H1 (cell line): ENCODE results near the gene FFAR2. TPM values are rescaled to one million over a fixed set of nuclear protein-coding genes. Genes with fewer than 3 reads are reported as not detected.

Source experiments
- CTCF ChIA-PET: fragments of 300-600 bp; sonication (Branson Sonifier 250); formaldehyde crosslinking; loops from one replicate; lab custom pipeline; 2021; ENCODE audit not compliant: partially characterized antibody; lab: Charles Lee
- POLR2A ChIA-PET: fragments of 300-600 bp; sonication (Branson Sonifier 250); formaldehyde crosslinking; loops from one replicate; lab custom pipeline; 2021; ENCODE audit warnings: inconsistent platforms; ENCODE audit not compliant: partially characterized antibody; lab: Charles Lee
- DNase-seq, 2 experiments: peaks; one replicate each; pipeline versions ENCODE4 v3.0.0 to v3.0.0-alpha.2; 2010 to 2022; ENCODE audit warnings: low spot score in 2 of 2, low read depth in 1 of 2, mixed read lengths in 1 of 2
- FAIRE-seq: peaks from 2 replicates; lab custom pipeline; 2011; peaks lifted over from hg19 to GRCh38; lab: Jason Lieb, UNC
- H2AFZ ChIP-seq: 2 replicates; pipeline ENCODE4 v1.8.1; 2012; ENCODE audit warnings: low read length, inconsistent platforms
- H2AK5ac ChIP-seq: 2 replicates; pipeline ENCODE4 v1.6.1; 2013; ENCODE audit warnings: low read depth, low read length
- H2BK120ac ChIP-seq: replicated peaks from 2 replicates; pipeline ENCODE3; 2013; ENCODE audit warnings: low read depth, low read length, inconsistent platforms
- H2BK12ac ChIP-seq: 2 replicates; pipeline ENCODE4 v1.6.1; 2013; ENCODE audit warnings: low read depth, low read length
- H2BK15ac ChIP-seq: 2 replicates; pipeline ENCODE4 v1.6.1; 2013; ENCODE audit warnings: low read length
- H2BK20ac ChIP-seq: 2 replicates; pipeline ENCODE4 v1.6.1; 2013; ENCODE audit warnings: low read length
- H2BK5ac ChIP-seq: 2 replicates; pipeline ENCODE4 v1.6.1; 2013; ENCODE audit warnings: low read depth, low read length
- H3K14ac ChIP-seq: 2 replicates; pipeline ENCODE4 v1.6.1; 2013; ENCODE audit warnings: inconsistent platforms; ENCODE audit not compliant: insufficient read length
- H3K18ac ChIP-seq: 2 replicates; pipeline ENCODE4 v1.6.1; 2013; ENCODE audit warnings: low read length; ENCODE audit errors: extremely low read depth
- H3K23ac ChIP-seq: 2 replicates; pipeline ENCODE4 v1.6.1; 2013; ENCODE audit warnings: inconsistent platforms; ENCODE audit not compliant: insufficient read length
- H3K23me2 ChIP-seq: 2 replicates; pipeline ENCODE4 v1.6.1; 2013; ENCODE audit warnings: low read depth, low read length
- H3K27ac ChIP-seq: 2 replicates; pipeline ENCODE4 v1.6.1; 2011; ENCODE audit warnings: low read depth, low read length, inconsistent platforms
- H3K27me3 ChIP-seq, 4 experiments: replicated peaks in 1 of 4; 1 replicate in 1 of 4; 2 replicates in 3 of 4; pipeline versions ENCODE4 v1.6.1 to v1.8.1; 2011 to 2013; ENCODE audit warnings: low read length in 3 of 4, mild to moderate bottlenecking in 3 of 4, inconsistent platforms in 2 of 4, mixed read lengths in 2 of 4, moderate library complexity in 1 of 4; ENCODE audit not compliant: control insufficient read depth in 3 of 4, insufficient read depth in 3 of 4; ENCODE audit errors: extremely low read depth in 1 of 4
- H3K36me3 ChIP-seq, 4 experiments: 2 replicates each; pipeline versions ENCODE4 v1.6.1 to v1.8.1; 2011 to 2013; ENCODE audit warnings: mild to moderate bottlenecking in 4 of 4, low read length in 3 of 4, moderate library complexity in 2 of 4, control low read depth in 1 of 4, inconsistent platforms in 1 of 4; ENCODE audit not compliant: insufficient read depth in 4 of 4, control insufficient read depth in 2 of 4
- H3K4ac ChIP-seq: replicated peaks from 2 replicates; pipeline ENCODE3; 2013; ENCODE audit warnings: low read length, low read depth, mixed read lengths, inconsistent platforms; ENCODE audit not compliant: insufficient read length
- H3K4me1 ChIP-seq, 4 experiments: replicated peaks in 1 of 4; 1 replicate in 1 of 4; 2 replicates in 3 of 4; pipeline versions ENCODE4 v1.6.1 to v1.8.1; 2011 to 2013; ENCODE audit warnings: low read length in 3 of 4, inconsistent platforms in 2 of 4, mixed read lengths in 1 of 4; ENCODE audit not compliant: insufficient read depth in 4 of 4, control insufficient read depth in 3 of 4
- H3K4me2 ChIP-seq, 2 experiments: 2 replicates each; pipeline versions ENCODE4 v1.6.1 to v1.8.1; 2011 to 2013; ENCODE audit warnings: low read depth in 2 of 2, low read length in 2 of 2, control low read depth in 1 of 2, inconsistent platforms in 1 of 2, mild to moderate bottlenecking in 1 of 2; ENCODE audit not compliant: insufficient read depth in 1 of 2
- H3K4me3 ChIP-seq, 4 experiments: fragments of 200-600, 300-600 bp in 1 of 4; sonication (generic), shearing (Covaris generic), sonication (Bioruptor Twin) in 1 of 4; 2 replicates each; pipeline versions ENCODE4 v1.5.1 to v1.8.1; 2011 to 2016; ENCODE audit warnings: low read length in 4 of 4, low read depth in 3 of 4, control low read depth in 2 of 4, inconsistent platforms in 2 of 4, mild to moderate bottlenecking in 2 of 4, mixed read lengths in 1 of 4, moderate library complexity in 1 of 4; ENCODE audit not compliant: insufficient read depth in 2 of 4; ENCODE audit errors: extremely low read depth in 1 of 4
- H3K56ac ChIP-seq: replicated peaks from 2 replicates; pipeline ENCODE3; 2013; ENCODE audit warnings: low read depth, mild to moderate bottlenecking, mixed read lengths, low read length, inconsistent platforms; ENCODE audit not compliant: insufficient read length
- H3K79me1 ChIP-seq: 2 replicates; pipeline ENCODE4 v1.6.1; 2013; ENCODE audit warnings: low read depth, low read length, control low read depth
- H3K79me2 ChIP-seq, 2 experiments: 2 replicates each; pipeline versions ENCODE4 v1.6.1 to v1.8.1; 2012 to 2013; ENCODE audit warnings: low read length in 2 of 2, mild to moderate bottlenecking in 2 of 2, inconsistent platforms in 1 of 2; ENCODE audit not compliant: insufficient read depth in 2 of 2, control insufficient read depth in 1 of 2
- H3K9ac ChIP-seq, 4 experiments: replicated peaks in 1 of 4; 1 replicate in 1 of 4; 2 replicates in 3 of 4; pipeline versions ENCODE4 v1.6.1 to v1.8.1; 2011 to 2013; ENCODE audit warnings: low read depth in 3 of 4, low read length in 3 of 4, control low read depth in 2 of 4, mild to moderate bottlenecking in 2 of 4, moderate library complexity in 2 of 4, inconsistent platforms in 1 of 4; ENCODE audit errors: extremely low read depth in 1 of 4
- H3K9me3 ChIP-seq, 2 experiments: 2 replicates each; pipeline versions ENCODE4 v1.6.1 to v1.8.1; 2012 to 2013; ENCODE audit warnings: mild to moderate bottlenecking in 2 of 2, moderate library complexity in 2 of 2, control low read depth in 1 of 2, inconsistent platforms in 1 of 2, low read depth in 1 of 2, low read length in 1 of 2, mixed read lengths in 1 of 2; ENCODE audit not compliant: insufficient read depth in 2 of 2
- H4K20me1 ChIP-seq, 2 experiments: replicated peaks in 1 of 2; 2 replicates each; pipeline versions ENCODE3 to v1.8.1; 2011 to 2013; ENCODE audit warnings: inconsistent platforms in 2 of 2, low read length in 2 of 2, mild to moderate bottlenecking in 1 of 2; ENCODE audit not compliant: insufficient read depth in 2 of 2, control insufficient read depth in 1 of 2
- H4K5ac ChIP-seq: 2 replicates; pipeline ENCODE4 v1.6.1; 2013; ENCODE audit warnings: low read length, low read depth, mixed read lengths, inconsistent platforms; ENCODE audit not compliant: insufficient read length
- H4K8ac ChIP-seq: 2 replicates; pipeline ENCODE4 v1.8.0; 2013; ENCODE audit warnings: mild to moderate bottlenecking, moderate library complexity, low read length, inconsistent platforms; ENCODE audit not compliant: insufficient read depth; ENCODE audit errors: extremely low read depth
- H4K91ac ChIP-seq: replicated peaks from 2 replicates; pipeline ENCODE3; 2013; ENCODE audit warnings: low read length, mixed read lengths, inconsistent platforms; ENCODE audit not compliant: insufficient read length
- CBX8 ChIP-seq: fragments of 300-800, 300-1000 bp; sonication (generic); IDR thresholded peaks from 2 replicates; pipeline ENCODE4 v1.7.1; 2016; ENCODE audit warnings: low read depth, low read length, borderline replicate concordance
- HDAC6 ChIP-seq: IDR thresholded peaks from one replicate; pipeline ENCODE4 v1.7.1; 2012; ENCODE audit warnings: low read depth, mild to moderate bottlenecking, inconsistent platforms, low read length, moderate library complexity
- JUND ChIP-seq: IDR thresholded peaks from 2 replicates; pipeline ENCODE4 v1.6.1; 2011; ENCODE audit warnings: mild to moderate bottlenecking, improper control_type of control experiment, low read length
- POLR2A ChIP-seq, 2 experiments: IDR thresholded peaks; 1 replicate in 1 of 2; 2 replicates in 1 of 2; pipeline ENCODE4 v1.6.1; 2011; ENCODE audit warnings: low read depth in 2 of 2, low read length in 2 of 2, mild to moderate bottlenecking in 2 of 2; ENCODE audit errors: control extremely low read depth in 1 of 2
- SIRT6 ChIP-seq: IDR thresholded peaks from one replicate; pipeline ENCODE4 v1.7.1; 2012; ENCODE audit warnings: low read length, inconsistent platforms
- SP1 ChIP-seq: IDR thresholded peaks from 2 replicates; pipeline ENCODE4 v1.6.1; 2011; ENCODE audit warnings: low read depth, low read length
- ZNF274 ChIP-seq: IDR thresholded peaks from 2 replicates; pipeline ENCODE4 v1.7.0; 2012; ENCODE audit warnings: low read length, borderline replicate concordance; ENCODE audit errors: extremely low read depth
- WGBS, 2 experiments: shearing (Covaris generic) in 1 of 2; methylation state at CpG; one replicate each; pipeline versions ENCODE4 v1.1.6 to v1.1.7; 2013 to 2015; ENCODE audit warnings: low lambda C conversion rate in 2 of 2, mixed read lengths in 2 of 2, inconsistent platforms in 1 of 2, low coverage in 1 of 2, missing lambda C conversion rate in 1 of 2; ENCODE audit not compliant: insufficient replicate concordance in 2 of 2, insufficient coverage in 1 of 2, insufficient read length in 1 of 2; ENCODE audit errors: extremely low coverage in 1 of 2, missing lambda C conversion rate in 1 of 2; 5-methylcytosine and 5-hydroxymethylcytosine counted together
- polyA plus RNA-seq, 7 experiments: library from polyadenylated mRNA; depleted of rRNA in 3 of 7; stranded (reverse) in 5 of 7; unstranded in 2 of 7; fragments of >200 nt in 5 of 7; fragments of 200-250 nt in 2 of 7; gene quantifications; 1 replicate in 5 of 7; 2 replicates in 1 of 7; 4 replicates in 1 of 7; pipeline versions ENCODE4 v1.2.1 to v1.2.3, GENCODE V29; 2011 to 2013; ENCODE audit warnings: missing spikeins in 2 of 7, mixed read lengths in 2 of 7
- total RNA-seq: library from RNA; stranded (reverse); fragmentation: NEBNext Ultra II Directional; extraction: Animal tissue kit (Norgen Biotek cat#: 25700); gene quantifications from 2 replicates; pipeline ENCODE4 v1.2.1, GENCODE V29; 2021

Gene FFAR2
- total and polyA plus RNA-seq, 2 of the 8 experiments (the other 6 are each of a cell fraction or from before 2014, with no cell fraction given), result not detected

DNA sequence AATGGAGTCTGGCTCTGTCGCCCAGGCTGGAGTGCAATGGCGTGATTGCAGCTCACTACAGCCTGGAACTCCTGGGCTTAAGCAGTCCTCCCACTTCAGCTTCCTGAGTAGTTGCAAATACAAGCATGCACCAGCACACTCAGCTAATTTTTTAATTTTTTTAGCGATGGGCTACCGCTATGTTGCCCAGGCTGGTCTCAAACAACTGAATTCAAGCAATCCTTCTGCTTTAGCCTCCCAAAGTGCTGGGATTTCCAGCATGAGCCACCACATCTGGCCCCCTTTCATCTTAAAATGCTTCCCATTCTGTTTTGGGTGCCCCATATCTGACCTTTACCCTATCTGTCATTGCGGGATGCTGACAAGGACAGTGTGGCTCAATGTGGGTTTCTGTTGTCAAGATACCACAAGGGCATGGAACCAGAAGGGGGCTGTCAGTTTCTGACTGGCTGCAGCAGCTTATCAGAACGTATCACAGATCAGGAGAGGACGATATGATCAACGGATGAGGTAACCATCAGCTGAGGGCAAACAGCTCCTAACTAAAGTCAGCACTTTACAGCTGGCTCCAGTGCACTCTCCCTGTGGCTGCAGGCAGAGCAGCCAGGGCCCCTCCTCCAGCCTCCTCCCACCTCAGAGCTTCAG, 44.8 kb upstream of the FFAR2 start:
- no peak overlapping the region for H2BK20ac ChIP-seq
- no peak overlapping the region for H3K4me3 ChIP-seq
- H2BK15ac ChIP-seq, result no peak overlapping the region
- H2BK120ac ChIP-seq, result no peak overlapping the region
- no peaks in the 10 kb centered on the region; a peak in 1 of 7 replicates for H3K27me3 ChIP-seq
- no peaks in the 10 kb centered on the region for H3K4me1 ChIP-seq
- no peak overlapping the region for H3K27ac ChIP-seq
- H3K36me3 ChIP-seq, result no peaks in the 10 kb centered on the region
- no peak overlapping the region for H3K14ac ChIP-seq
- no peak for DNase-seq
- no peaks in the 10 kb centered on the region for H3K79me2 ChIP-seq
- H4K20me1 ChIP-seq, result no peaks in the 10 kb centered on the region
- no peaks in the 10 kb centered on the region for H3K23me2 ChIP-seq
- H3K23ac ChIP-seq, result no peak overlapping the region
- no peak overlapping the region for H2AFZ ChIP-seq
- no peak overlapping the region for H3K56ac ChIP-seq
- ChIA-PET CTCF (interaction anchor here (0.9 to 1.3 kb wide), 4 partner anchors 9 to 92 kb away, joined by 3 to 5 read pairs (median 3); no protein-coding TSS in a partner anchor), POLR2A (interaction anchor here (1.3 kb wide), 1 partner anchor 107 kb away, joined by 3 read pairs; no protein-coding TSS in a partner anchor)
- no peak overlapping the region for H4K5ac ChIP-seq
- H3K4ac ChIP-seq, result no peak overlapping the region
- 95% methylated on average over 8 of the region's 8 CpGs; no CpG with 5 or more reads in 1 of the 2 experiments for WGBS, 2 experiments
- FAIRE-seq, result no peak
- H3K4me2 ChIP-seq, result no peak overlapping the region
- no peak overlapping the region for H2AK5ac ChIP-seq
- H3K9me3 ChIP-seq, result no peaks in the 10 kb centered on the region
- no peak overlapping the region for H2BK5ac ChIP-seq
- H2BK12ac ChIP-seq, result 0 out of 2 replicates have a peak overlapping the region, but pooled peaks have one; percentile 39
- no peaks in the 10 kb centered on the region for H3K79me1 ChIP-seq
- no peak overlapping the region for H3K18ac ChIP-seq
- no peak overlapping the region for H3K9ac ChIP-seq
- H4K8ac ChIP-seq, result no peak overlapping the region
- H4K91ac ChIP-seq, result no peak overlapping the region
- no peak for TF ChIP-seq SP1
- TF ChIP-seq HDAC6, result no peak
- no peak for TF ChIP-seq SIRT6
- TF ChIP-seq ZNF274, result no peak
- no peak for TF ChIP-seq POLR2A (IDR thresholded peaks at IDR 0.05; ENCODE audit: control extremely low read depth in 1 of 2, low read depth in 2 of 2, low read length in 2 of 2)
- TF ChIP-seq CBX8, result no peak
- TF ChIP-seq JUND, result no peak
